GM13976 (cell line): ENCODE measurements around the gene PLK1.

Experiments used
- DNase-seq: peaks from one replicate; pipeline ENCODE4 v3.0.0; 2012; ENCODE audit warnings: low spot score
- CTCF ChIP-seq: IDR thresholded peaks from 2 replicates; pipeline ENCODE4 v1.5.1; 2012; ENCODE audit warnings: borderline replicate concordance, mild to moderate bottlenecking; ENCODE audit not compliant: insufficient read depth; ENCODE audit errors: extremely low read depth, missing control alignments, control extremely low read depth
- in situ Hi-C: fragments of 300-500 bp; cut with MboI; formaldehyde crosslinking; loops from one replicate; pipeline ENCODE4 v1.12.0; 2022; ENCODE audit warnings: low sequenced_read_pairs, mixed read lengths, inconsistent platforms; ENCODE audit not compliant: unreplicated experiment

The PLK1 gene

GRCh38 chr16:23640931-23641765, 37.5 kb upstream of the PLK1 start, which contains the start of the genes DCTN5 and PALB2:
Gene DCTN5, plus strand, starts transcription at chr16:23641466. Its CDS starts 77 bp downstream, at chr16:23641543.
Gene PALB2, minus strand, starts transcription at chr16:23641310. Its CDS starts 153 bp downstream, at chr16:23641157.
- no peak for TF ChIP-seq CTCF
- in situ Hi-C loops = no loop called here
- peak; percentile 98 for DNase-seq

GRCh38 chr16:23642246-23642774, 36.4 kb upstream of the PLK1 start:
- DNase-seq = no peak
- in situ Hi-C loops = no loop called here
- TF ChIP-seq CTCF = no peak

GRCh38 chr16:23650674-23651416, 27.8 kb upstream of the PLK1 start:
- DNase-seq = no peak
- no peak for TF ChIP-seq CTCF
- in situ Hi-C loops = no loop called here

GRCh38 chr16:23651943-23652468, 26.7 kb upstream of the PLK1 start:
- in situ Hi-C loops = no loop called here
- no peak for TF ChIP-seq CTCF

GRCh38 chr16:23663918-23664317, 14.8 kb upstream of the PLK1 start:
- in situ Hi-C loops = no loop called here
- no peak for DNase-seq
- no peak for TF ChIP-seq CTCF

More at GRCh38 chr16:23651943-23652468, 26.7 kb upstream of the PLK1 start:
- DNase-seq = peak; percentile 38
